Astrocyte (in vitro differentiated cells and primary cell): ENCODE results near the gene RPH3AL.

ENCODE experiments used
- CTCF ChIP-seq: IDR thresholded peaks from 2 replicates; pipeline ENCODE4 v1.5.1; 2011; ENCODE audit warnings: low read depth, mild to moderate bottlenecking, inconsistent platforms, low read length, moderate library complexity; ENCODE audit not compliant: insufficient read depth
- EZH2 ChIP-seq: IDR thresholded peaks from 2 replicates; pipeline ENCODE4 v1.6.1; 2012; ENCODE audit warnings: mild to moderate bottlenecking, low read length, inconsistent platforms; ENCODE audit not compliant: insufficient read depth

GRCh38 chr17:185445-186138 lies 167.0 kb downstream of the RPH3AL start:
- TF ChIP-seq EZH2 = no peak
- TF ChIP-seq CTCF = no peak
